GM12864 (cell line): ENCODE measurements around the gene SEMA3C.

Experiments used
- DNase-seq: peaks from one replicate; pipeline ENCODE4 v3.0.0-alpha.2; 2011; ENCODE audit warnings: low read depth
- H3K4me3 ChIP-seq: 2 replicates; pipeline ENCODE4 v1.5.1; 2011; ENCODE audit warnings: mild to moderate bottlenecking, low read depth, low read length, control low read depth
- TF ChIP-seq, protein P1 (sequence below): IDR thresholded peaks from 2 replicates; pipeline ENCODE4 v1.5.1; 2011; ENCODE audit warnings: low read depth, mild to moderate bottlenecking, moderate library complexity, low read length, control low read depth, inconsistent platforms; ENCODE audit errors: missing control alignments

SEMA3C gene

DNA sequence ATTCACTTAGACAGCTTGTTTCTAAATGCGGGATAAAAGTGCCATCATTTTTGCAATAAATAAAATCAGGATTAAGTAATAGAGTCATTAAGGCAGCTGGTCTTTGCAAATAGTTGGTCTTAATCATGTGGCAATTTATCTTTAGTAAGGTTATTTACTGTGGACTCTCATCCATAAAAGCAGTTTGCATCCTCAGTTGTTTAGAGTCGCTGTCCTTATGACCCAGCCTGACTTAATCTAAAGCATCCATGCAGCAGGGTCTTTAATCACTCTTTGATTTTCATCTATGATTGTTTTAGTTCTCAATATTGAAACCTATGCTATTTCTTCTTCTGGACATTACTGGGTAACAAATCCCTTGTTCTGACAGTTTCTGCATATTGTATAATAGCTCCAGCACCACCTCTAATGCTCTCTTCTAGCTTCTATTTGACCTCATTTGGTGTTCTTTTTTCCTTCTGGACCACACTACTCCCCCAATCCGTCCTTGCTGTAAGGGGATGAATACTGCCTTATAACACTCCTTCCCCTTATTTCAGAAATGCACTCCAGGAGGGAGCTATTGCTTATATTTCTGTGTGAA, 185.4 kb downstream of the SEMA3C start:
- TF ChIP-seq, protein P1, sequence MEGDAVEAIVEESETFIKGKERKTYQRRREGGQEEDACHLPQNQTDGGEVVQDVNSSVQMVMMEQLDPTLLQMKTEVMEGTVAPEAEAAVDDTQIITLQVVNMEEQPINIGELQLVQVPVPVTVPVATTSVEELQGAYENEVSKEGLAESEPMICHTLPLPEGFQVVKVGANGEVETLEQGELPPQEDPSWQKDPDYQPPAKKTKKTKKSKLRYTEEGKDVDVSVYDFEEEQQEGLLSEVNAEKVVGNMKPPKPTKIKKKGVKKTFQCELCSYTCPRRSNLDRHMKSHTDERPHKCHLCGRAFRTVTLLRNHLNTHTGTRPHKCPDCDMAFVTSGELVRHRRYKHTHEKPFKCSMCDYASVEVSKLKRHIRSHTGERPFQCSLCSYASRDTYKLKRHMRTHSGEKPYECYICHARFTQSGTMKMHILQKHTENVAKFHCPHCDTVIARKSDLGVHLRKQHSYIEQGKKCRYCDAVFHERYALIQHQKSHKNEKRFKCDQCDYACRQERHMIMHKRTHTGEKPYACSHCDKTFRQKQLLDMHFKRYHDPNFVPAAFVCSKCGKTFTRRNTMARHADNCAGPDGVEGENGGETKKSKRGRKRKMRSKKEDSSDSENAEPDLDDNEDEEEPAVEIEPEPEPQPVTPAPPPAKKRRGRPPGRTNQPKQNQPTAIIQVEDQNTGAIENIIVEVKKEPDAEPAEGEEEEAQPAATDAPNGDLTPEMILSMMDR = no peak
- H3K4me3 ChIP-seq = no peak overlapping the region
- DNase-seq = no peak

DNA sequence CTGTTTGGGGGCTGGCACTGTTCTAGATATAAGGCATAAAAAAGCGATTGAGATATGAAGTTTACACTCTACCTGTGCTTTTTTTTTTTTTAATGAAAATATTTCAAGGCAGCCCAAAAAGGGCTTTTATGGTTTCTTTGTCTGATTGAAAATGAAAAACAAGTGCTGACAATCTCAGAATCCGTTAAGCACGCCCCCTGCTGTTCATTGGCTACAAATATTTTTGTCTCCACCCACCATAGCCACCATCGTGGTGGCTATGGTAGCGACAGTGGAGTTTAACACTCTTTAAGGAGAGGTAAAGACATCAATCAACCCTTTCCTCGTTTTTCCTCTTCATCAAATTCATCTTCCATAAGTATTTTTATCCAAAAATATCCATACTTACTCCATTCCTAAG, 186.2 kb downstream of the SEMA3C start:
- no peak for DNase-seq
- TF ChIP-seq, protein P1 = peak; percentile 31
- H3K4me3 ChIP-seq = no peak overlapping the region

DNA sequence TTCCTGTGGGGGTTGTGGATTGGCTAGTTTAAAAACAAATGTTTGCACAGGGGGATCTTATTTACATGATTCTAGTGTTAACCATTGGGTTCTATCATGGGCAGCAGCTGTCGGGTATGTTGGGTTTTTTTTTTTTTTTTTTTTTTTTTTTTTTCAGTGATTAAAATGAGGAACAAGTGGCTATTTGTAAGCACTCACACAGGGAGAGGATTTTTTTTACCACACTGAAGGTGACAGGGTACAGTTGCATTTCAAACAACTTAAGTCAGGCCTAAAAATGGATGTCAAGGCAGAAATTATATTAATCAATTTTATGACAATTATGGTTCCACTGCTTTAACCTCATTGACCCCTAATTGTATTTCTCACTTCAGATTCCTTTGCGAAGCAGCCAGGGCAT, 187.6 kb downstream of the SEMA3C start:
- TF ChIP-seq, protein P1 = no peak
- H3K4me3 ChIP-seq = no peak overlapping the region
- DNase-seq = no peak

DNA sequence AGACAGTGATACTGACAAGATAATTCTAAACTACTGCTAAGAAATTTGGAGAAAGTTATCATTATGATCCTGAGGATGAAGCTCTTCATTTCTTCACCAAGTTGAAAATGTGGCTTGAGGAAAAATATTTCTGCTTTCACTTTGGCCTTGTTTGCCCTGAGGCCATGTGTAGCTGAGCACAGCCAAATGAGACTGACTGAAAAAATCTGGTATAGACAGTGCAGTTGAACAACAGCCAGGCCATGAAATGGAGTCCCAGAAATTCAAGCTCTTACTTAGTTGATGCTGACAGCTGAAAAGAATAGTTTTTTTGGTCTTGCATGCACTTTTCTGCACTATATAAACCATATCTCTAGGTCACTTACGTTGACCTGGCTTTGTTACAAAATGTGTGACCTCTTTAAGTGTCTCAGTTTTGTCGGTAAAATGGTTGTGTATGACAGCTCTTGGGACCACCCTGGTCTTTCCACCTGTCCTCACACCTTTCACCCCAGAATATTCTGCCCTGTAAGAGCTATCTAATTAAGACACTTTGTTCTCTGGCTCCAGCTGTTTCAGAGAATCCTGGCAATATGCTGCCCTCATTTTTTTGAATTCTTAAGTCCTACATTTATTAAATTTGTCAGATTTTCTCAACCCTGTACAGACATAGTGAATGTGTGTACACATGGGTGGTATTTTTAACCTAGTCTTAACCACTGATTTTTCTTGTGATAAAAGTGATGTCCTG, 189.1 kb downstream of the SEMA3C start:
- no peak for DNase-seq
- H3K4me3 ChIP-seq = no peak overlapping the region
- TF ChIP-seq, protein P1 = no peak

DNA sequence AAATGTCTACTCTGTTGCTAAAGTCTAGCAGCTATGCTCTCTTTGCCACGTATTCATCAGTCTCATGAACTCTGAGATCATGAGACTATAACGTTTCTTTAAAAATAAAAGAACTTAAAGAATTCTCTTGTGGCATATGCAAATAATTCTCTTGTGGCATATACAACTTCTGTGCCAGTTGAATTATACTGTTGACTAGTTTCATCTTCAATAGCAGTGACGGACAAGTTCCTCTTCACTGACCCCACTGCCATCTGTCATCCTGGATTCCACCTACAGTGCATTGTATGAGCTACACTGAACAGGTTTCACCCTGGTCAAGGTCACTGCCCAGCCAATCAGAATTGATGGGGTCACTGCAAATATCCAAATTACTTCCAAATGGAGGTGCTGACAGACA, 192.2 kb downstream of the SEMA3C start:
- no peak for DNase-seq
- TF ChIP-seq, protein P1 = no peak
- H3K4me3 ChIP-seq = no peak overlapping the region

DNA sequence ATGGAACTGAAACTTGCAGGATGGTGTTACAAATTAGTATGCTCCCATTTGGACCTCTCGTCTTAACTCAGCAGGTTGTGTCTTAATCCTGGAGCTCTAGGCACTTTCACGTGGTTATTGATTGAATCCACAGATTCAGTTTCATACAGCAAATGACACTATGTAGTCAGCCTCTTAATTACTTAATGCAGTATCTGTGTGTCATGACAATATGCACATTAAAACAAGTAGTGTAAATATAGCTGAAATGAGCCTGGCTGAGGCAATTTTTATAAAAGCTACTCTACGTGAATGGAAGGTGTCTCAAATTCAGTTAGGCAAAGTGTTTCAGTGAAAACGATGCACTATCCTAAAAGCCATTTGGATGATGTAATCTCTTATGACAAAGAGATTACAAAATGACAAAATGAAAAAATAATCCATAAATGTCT, 193.7 kb downstream of the SEMA3C start:
- DNase-seq = no peak
- H3K4me3 ChIP-seq = no peak overlapping the region
- TF ChIP-seq, protein P1 = no peak
